K562 (cell line): Measurements from ENCODE around the gene MAP1LC3B. TPM values are rescaled to one million over a fixed set of nuclear protein-coding genes. Genes with fewer than 3 reads are reported as not detected.

Experiments
- ATF7 ChIP-seq: fragments of 450-650 bp; IDR thresholded peaks from 2 replicates; pipeline ENCODE4 v1.7.1; 2014; ENCODE audit warnings: mild to moderate bottlenecking, moderate library complexity
- CBX1 ChIP-seq: sonication (generic); IDR thresholded peaks from 2 replicates; pipeline ENCODE4 v1.6.1; 2016; ENCODE audit warnings: antibody characterized with exemption, low read depth, mild to moderate bottlenecking
- CREBBP ChIP-seq: IDR thresholded peaks from one replicate; pipeline ENCODE4 v1.6.1; 2012; ENCODE audit warnings: low read depth, mild to moderate bottlenecking, control low read depth, inconsistent platforms, low read length
- ETV1 ChIP-seq: fragments of 450-650 bp; conservative IDR thresholded peaks from 2 replicates; pipeline ENCODE4 v1.6.1; 2016; ENCODE audit warnings: missing genetic modification characterization, control low read depth, low read depth, missing compliant biosample characterization
- FOXA1 ChIP-seq: fragments of 450-650 bp; IDR thresholded peaks from 2 replicates; pipeline ENCODE4 v1.6.1; 2016; ENCODE audit warnings: mild to moderate bottlenecking, borderline replicate concordance
- HBP1 ChIP-seq: fragments of 450-650 bp; formaldehyde crosslinking; IDR thresholded peaks from 2 replicates; pipeline ENCODE4 v1.4.0; 2022; ENCODE audit warnings: missing genetic modification characterization
- KDM2B ChIP-seq: fragments of 250-450 bp; sonication (Bioruptor Pico); IDR thresholded peaks from 2 replicates; pipeline ENCODE4 v1.8.0; 2021; ENCODE audit warnings: mild to moderate bottlenecking, moderate library complexity
- MTF1 ChIP-seq: fragments of 250-450 bp; sonication (Bioruptor Pico); IDR thresholded peaks from 2 replicates; pipeline ENCODE4 v1.9.0; 2021; ENCODE audit warnings: moderate library complexity, mild to moderate bottlenecking, inconsistent platforms, borderline replicate concordance
- MYC ChIP-seq, 2 experiments: fragments of 250-450 bp in 1 of 2; sonication (Bioruptor Pico) in 1 of 2; IDR thresholded peaks; 2 replicates each; pipeline versions ENCODE4 v1.5.1 to v1.6.1; 2012 to 2021; ENCODE audit warnings: low read depth in 2 of 2, borderline replicate concordance in 1 of 2, improper control_type of control experiment in 1 of 2, low read length in 1 of 2, mild to moderate bottlenecking in 1 of 2, moderate library complexity in 1 of 2
- NCOA2 ChIP-seq, 2 experiments: fragments of 450-650 bp; IDR thresholded peaks; 2 replicates each; pipeline ENCODE4 v1.6.1; 2018; ENCODE audit warnings: mild to moderate bottlenecking in 2 of 2, moderate library complexity in 1 of 2; ENCODE audit not compliant: partially characterized antibody in 2 of 2
- NFE2 ChIP-seq: IDR thresholded peaks from 2 replicates; pipeline ENCODE4 v1.6.1; 2014; ENCODE audit warnings: antibody characterized with exemption, low read depth
- POLR3G ChIP-seq: IDR thresholded peaks from 2 replicates; pipeline ENCODE4 v1.6.1; 2011; ENCODE audit not compliant: insufficient read length, insufficient replicate concordance; ENCODE audit errors: extremely low read depth
- RBM39 ChIP-seq: fragments of 200-400 bp; formaldehyde crosslinking; optimal IDR thresholded peaks from 2 replicates; pipeline ENCODE3; 2018; ENCODE audit warnings: low read depth, low read length
- RFX1 ChIP-seq: fragments of 450-650 bp; IDR thresholded peaks from 2 replicates; pipeline ENCODE4 v1.6.1; 2016; ENCODE audit warnings: mild to moderate bottlenecking, moderate library complexity
- SAP30 ChIP-seq: fragments of 200-600 bp; sonication (generic); IDR thresholded peaks from 2 replicates; pipeline ENCODE4 v1.6.1; 2012; ENCODE audit warnings: borderline replicate concordance, low read depth, mild to moderate bottlenecking, moderate library complexity, low read length, control low read depth, inconsistent platforms; ENCODE audit not compliant: insufficient read depth, poor library complexity, severe bottlenecking
- SIN3A ChIP-seq, 2 experiments: fragments of 150-350 bp in 1 of 2; IDR thresholded peaks; 2 replicates each; pipeline ENCODE4 v1.6.1; 2011 to 2016; ENCODE audit warnings: borderline replicate concordance in 2 of 2, low read depth in 2 of 2, low read length in 2 of 2, mild to moderate bottlenecking in 2 of 2, moderate library complexity in 2 of 2; ENCODE audit not compliant: control insufficient read depth in 1 of 2
- SMARCE1 ChIP-seq: fragments of 450-650 bp; IDR thresholded peaks from 2 replicates; pipeline ENCODE4 v1.7.1; 2016; ENCODE audit warnings: mild to moderate bottlenecking
- SUPT5H ChIP-seq: fragments of 450-650 bp; IDR thresholded peaks from 2 replicates; pipeline ENCODE4 v1.6.1; 2016
- U2AF2 ChIP-seq: fragments of 200-400 bp; formaldehyde crosslinking; optimal IDR thresholded peaks from 2 replicates; pipeline ENCODE3; 2017; ENCODE audit warnings: low read depth, mild to moderate bottlenecking, low read length
- ZNF133 ChIP-seq: fragments of 250-450 bp; sonication (Bioruptor Pico); IDR thresholded peaks from 2 replicates; pipeline ENCODE4 v1.4.0; 2020; ENCODE audit warnings: mild to moderate bottlenecking
- ZNF143 ChIP-seq: sonication (generic); formaldehyde crosslinking; IDR thresholded peaks from 2 replicates; pipeline ENCODE4 v1.9.0; 2022; ENCODE audit warnings: mild to moderate bottlenecking, missing genetic modification reagents
- ZNF274 ChIP-seq: IDR thresholded peaks from 2 replicates; pipeline ENCODE4 v1.6.1; 2011; ENCODE audit warnings: low read depth, mild to moderate bottlenecking, low read length, moderate library complexity, borderline replicate concordance
- ZNF707 ChIP-seq: fragments of 250-450 bp; sonication (Bioruptor Pico); conservative IDR thresholded peaks from 2 replicates; pipeline ENCODE4 v1.8.0; 2022; ENCODE audit warnings: inconsistent platforms, mild to moderate bottlenecking, moderate library complexity
- polyA plus RNA-seq, 8 experiments: library from polyadenylated mRNA; depleted of rRNA in 4 of 8; stranded (reverse) in 5 of 8; unstranded in 3 of 8; fragments of >200 nt; fragmentation: Nextera tagmentation in 2 of 8; fragmentation: Illumina TruSeq in 1 of 8; extraction: Ambion mirVana in 2 of 8; extraction: Trizol in 1 of 8; gene quantifications; 2 replicates each; pipeline versions ENCODE4 v1.2.1 to v1.2.3, GENCODE V29; 2011 to 2014; ENCODE audit warnings: inconsistent platforms in 1 of 8, missing spikeins in 1 of 8
- total RNA-seq, 7 experiments: library from RNA; depleted of rRNA in 6 of 7; stranded (reverse); fragments of >200 nt in 6 of 7; fragmentation: Illumina TruSeq in 2 of 7; extraction: Trizol in 2 of 7; gene quantifications; 2 replicates each; pipeline versions ENCODE4 v1.2.1 to v1.2.3, GENCODE V29; 2011 to 2021; ENCODE audit warnings: low replicate concordance in 1 of 7
- TF ChIP-seq, protein P1 (sequence below): sonication (generic); formaldehyde crosslinking; IDR thresholded peaks from 2 replicates; pipeline ENCODE4 v1.8.0; 2023; ENCODE audit warnings: mild to moderate bottlenecking, missing genetic modification reagents
- TF ChIP-seq, protein P2 (sequence below): fragments of 250-450 bp; sonication (Bioruptor Pico); IDR thresholded peaks from 2 replicates; pipeline ENCODE4 v1.4.0; 2020; ENCODE audit warnings: mild to moderate bottlenecking, moderate library complexity

The MAP1LC3B gene
- total and polyA plus RNA-seq, 9 of the 15 experiments (the other 6 are each of a cell fraction or from before 2014, with no cell fraction given), result 16.0 to 81.5 (median 36.7) TPM

- TF ChIP-seq KDM2B (peak; percentile 50; the same call in 1 of the 2 replicates), MTF1 (CRISPR knock-in tag) (no peak), RBM39 (no peak), FOXA1 (no peak), RFX1 (no peak), ZNF274 (peak; percentile 18; the same call in 1 of the 2 replicates), HBP1 (no peak), SUPT5H (no peak), SMARCE1 (no peak), SIN3A (IDR thresholded peaks at IDR 0.05; ENCODE audit: borderline replicate concordance in 2 of 2, control insufficient read depth in 1 of 2, low read depth in 2 of 2, low read length in 2 of 2) (peak; percentile 76 to 77), MYC (IDR thresholded peaks at IDR 0.05; ENCODE audit: low read depth, low read length) (peak; percentile 68), MYC (CRISPR knock-in tag; IDR thresholded peaks at IDR 0.05; ENCODE audit: borderline replicate concordance, low read depth) (no peak), NFE2 (0 out of 2 replicates have a peak, but pooled peaks have one; percentile 2), ATF7 (peak; percentile 79), ZNF133 (CRISPR knock-in tag) (no peak), SAP30 (peak; percentile 93), ZNF707 (CRISPR knock-in tag) (no peak), U2AF2 (no peak), ZNF143 (no peak), CBX1 (peak; percentile 48), NCOA2 (IDR thresholded peaks at IDR 0.05; ENCODE audit: partially characterized antibody in 2 of 2) (no peak), POLR3G (no peak), ETV1 (tag) (peak; percentile 94), CREBBP (no peak)
- TF ChIP-seq, protein P1, sequence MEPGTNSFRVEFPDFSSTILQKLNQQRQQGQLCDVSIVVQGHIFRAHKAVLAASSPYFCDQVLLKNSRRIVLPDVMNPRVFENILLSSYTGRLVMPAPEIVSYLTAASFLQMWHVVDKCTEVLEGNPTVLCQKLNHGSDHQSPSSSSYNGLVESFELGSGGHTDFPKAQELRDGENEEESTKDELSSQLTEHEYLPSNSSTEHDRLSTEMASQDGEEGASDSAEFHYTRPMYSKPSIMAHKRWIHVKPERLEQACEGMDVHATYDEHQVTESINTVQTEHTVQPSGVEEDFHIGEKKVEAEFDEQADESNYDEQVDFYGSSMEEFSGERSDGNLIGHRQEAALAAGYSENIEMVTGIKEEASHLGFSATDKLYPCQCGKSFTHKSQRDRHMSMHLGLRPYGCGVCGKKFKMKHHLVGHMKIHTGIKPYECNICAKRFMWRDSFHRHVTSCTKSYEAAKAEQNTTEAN (CRISPR knock-in tag), result 0 out of 2 replicates have a peak, but pooled peaks have one; percentile 48
- TF ChIP-seq, protein P2, sequence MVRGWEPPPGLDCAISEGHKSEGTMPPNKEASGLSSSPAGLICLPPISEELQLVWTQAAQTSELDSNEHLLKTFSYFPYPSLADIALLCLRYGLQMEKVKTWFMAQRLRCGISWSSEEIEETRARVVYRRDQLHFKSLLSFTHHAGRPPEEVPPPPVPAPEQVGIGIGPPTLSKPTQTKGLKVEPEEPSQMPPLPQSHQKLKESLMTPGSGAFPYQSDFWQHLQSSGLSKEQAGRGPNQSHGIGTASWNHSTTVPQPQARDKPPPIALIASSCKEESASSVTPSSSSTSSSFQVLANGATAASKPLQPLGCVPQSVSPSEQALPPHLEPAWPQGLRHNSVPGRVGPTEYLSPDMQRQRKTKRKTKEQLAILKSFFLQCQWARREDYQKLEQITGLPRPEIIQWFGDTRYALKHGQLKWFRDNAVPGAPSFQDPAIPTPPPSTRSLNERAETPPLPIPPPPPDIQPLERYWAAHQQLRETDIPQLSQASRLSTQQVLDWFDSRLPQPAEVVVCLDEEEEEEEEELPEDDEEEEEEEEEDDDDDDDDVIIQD (CRISPR knock-in tag), result no peak
Measured at GRCh38 chr16:87383505-87384161, 8.5 kb upstream of the MAP1LC3B start, which contains the start of gene FBXO31 (continued).
